Measurements from ENCODE around the gene EXOC6B. TPM values are rescaled to one million over a fixed set of nuclear protein-coding genes. Genes with fewer than 3 reads are reported as not detected.

Gene EXOC6B
- total and polyA plus RNA-seq, 9 of the 15 experiments (the other 6 are each of a cell fraction or from before 2014, with no cell fraction given): 0.28 to 4.2 (median 2.0) TPM

GRCh38 chr2:72602711-72603110, 223.1 kb downstream of the EXOC6B start:
- CTCF ChIA-PET (ENCODE audit: low intra/inter-chr PET ratio): no interaction called here
- in situ Hi-C loops (cut with MboI): no loop called here

GRCh38 chr2:72602095-72602494, 223.7 kb downstream of the EXOC6B start:
- 0% methylated on average over 1 of the region's 1 CpG for WGBS (ENCODE audit: insufficient coverage, low coverage, missing lambda C conversion rate)
- Histone ChIP-seq H3K79me2 (ENCODE audit: control insufficient read depth, insufficient read depth, low read length) (no peaks in the 10 kb centered on the region), H3K4me1 (replicated peaks in 1 of 2; ENCODE audit: control insufficient read depth in 2 of 2, insufficient read depth in 2 of 2, low read length in 2 of 2) (no peaks in the 10 kb centered on the region; a peak in 1 of 5 replicates), H2AFZ (ENCODE audit: low read depth, low read length) (no peak overlapping the region), H4K20me1 (replicated peaks; ENCODE audit: control insufficient read depth, insufficient read depth, low read length) (no peaks in the 10 kb centered on the region), H3K4me2 (ENCODE audit: insufficient read depth, low read length) (no peak overlapping the region), H3K36me3 (ENCODE audit: control insufficient read depth, insufficient read depth, low read length) (no peaks in the 10 kb centered on the region), H3K9me3 (replicated peaks; ENCODE audit: control insufficient read depth, insufficient read depth, low read depth, low read length) (no peaks in the 10 kb centered on the region), H3K27ac (ENCODE audit: extremely low read depth, low read depth, low read length) (no peak overlapping the region), H3K9me1 (ENCODE audit: control insufficient read depth, insufficient read depth, low read length) (no peaks in the 10 kb centered on the region), H3K9ac (ENCODE audit: insufficient read depth in 1 of 2, low read depth in 2 of 2, low read length in 2 of 2) (no peak overlapping the region), H3K4me3 (no peak overlapping the region), H3K27me3 (ENCODE audit: control insufficient read depth in 2 of 2, insufficient read depth in 2 of 2, low read length in 2 of 2) (no peaks in the 10 kb centered on the region)
- no peak for ATAC-seq
- intact Hi-C loops (cut with micrococcal nuclease): loop anchor here (10.0 kb wide), 1 partner anchor 677 kb away; no protein-coding TSS in a partner anchor
- BruUV-seq (replicated peaks): no TSS peak
- in situ Hi-C loops (cut with MboI): no loop called here
- DNase-seq (ENCODE audit: extremely low read depth in 1 of 4, low spot score in 3 of 4): no peak
- ChIA-PET CTCF (ENCODE audit: low intra/inter-chr PET ratio) (no interaction called here), POLR2A (no interaction called here)
- no peak for FAIRE-seq
- TF ChIP-seq MAX (CRISPR knock-in tag; IDR thresholded peaks at IDR 0.05) (no peak), SMARCC2 (IDR thresholded peaks at IDR 0.05; ENCODE audit: low read depth) (no peak), GTF2E2 (tag; IDR thresholded peaks at IDR 0.05) (no peak), RERE (CRISPR knock-in tag; IDR thresholded peaks at IDR 0.05; ENCODE audit: borderline replicate concordance) (no peak), ZNF146 (CRISPR knock-in tag; IDR thresholded peaks at IDR 0.05; ENCODE audit: unreplicated experiment) (no peak)

More at GRCh38 chr2:72602711-72603110, 223.1 kb downstream of the EXOC6B start:
- POLR2A ChIA-PET: no interaction called here
- Histone ChIP-seq H3K27me3 (ENCODE audit: control insufficient read depth in 2 of 2, insufficient read depth in 2 of 2, low read length in 2 of 2) (no peaks in the 10 kb centered on the region), H2AFZ (ENCODE audit: low read depth, low read length) (no peak overlapping the region), H3K4me1 (replicated peaks in 1 of 2; ENCODE audit: control insufficient read depth in 2 of 2, insufficient read depth in 2 of 2, low read length in 2 of 2) (no peaks in the 10 kb centered on the region; a peak in 1 of 5 replicates), H3K9me1 (ENCODE audit: control insufficient read depth, insufficient read depth, low read length) (no peaks in the 10 kb centered on the region), H4K20me1 (replicated peaks; ENCODE audit: control insufficient read depth, insufficient read depth, low read length) (no peaks in the 10 kb centered on the region), H3K9me3 (replicated peaks; ENCODE audit: control insufficient read depth, insufficient read depth, low read depth, low read length) (no peaks in the 10 kb centered on the region), H3K4me2 (ENCODE audit: insufficient read depth, low read length) (no peak overlapping the region), H3K36me3 (ENCODE audit: control insufficient read depth, insufficient read depth, low read length) (no peaks in the 10 kb centered on the region), H3K27ac (ENCODE audit: extremely low read depth, low read depth, low read length) (no peak overlapping the region), H3K9ac (ENCODE audit: insufficient read depth in 1 of 2, low read depth in 2 of 2, low read length in 2 of 2) (no peak overlapping the region), H3K4me3 (no peak overlapping the region), H3K79me2 (ENCODE audit: control insufficient read depth, insufficient read depth, low read length) (no peaks in the 10 kb centered on the region)
- 19% methylated on average over 3 of the region's 3 CpGs for WGBS (ENCODE audit: insufficient coverage, low coverage, missing lambda C conversion rate)
- FAIRE-seq (no peak), ATAC-seq (no peak), DNase-seq (ENCODE audit: extremely low read depth in 1 of 4, low spot score in 3 of 4) (no peak)
- TF ChIP-seq GMEB1 (CRISPR knock-in tag; IDR thresholded peaks at IDR 0.05) (no peak), EGR1 (conservative IDR thresholded peaks at IDR 0.05) (0 out of 2 replicates have a peak, but pooled peaks have one; percentile 21)
- no TSS peak for BruUV-seq (replicated peaks)
- intact Hi-C loops (cut with micrococcal nuclease): loop anchor here (10.0 kb wide), 1 partner anchor 678 kb away; no protein-coding TSS in a partner anchor

Data from K562 (cell line).